Lung (tissue), 12 donors: ENCODE data around the gene DNAJC6. TPM values are rescaled to one million over a fixed set of nuclear protein-coding genes. Genes with fewer than 3 reads are reported as not detected.
"Not testable (repeated sequence)": the region's sequence is repeated elsewhere in the genome, so short reads cannot be mapped to it uniquely, and the experiment has no call there.

Experiments
- ATAC-seq: fragments of 200-7000 bp; cut with Tn5 transposase; one replicate; pipeline ENCODE4 v1.9.1; 2020; ENCODE audit warnings: moderate number of reproducible peaks; ENCODE audit not compliant: insufficient read depth, low FRiP score
- DNase-seq, 3 donors: peaks; one replicate each; pipeline ENCODE4 v3.0.0-alpha.2; 2013 to 2017
- H3K27ac ChIP-seq, 2 donors: one replicate each; pipeline ENCODE4 v1.5.1; 2013; ENCODE audit warnings: mild to moderate bottlenecking in 2 of 2, moderate library complexity in 2 of 2, control low read depth in 1 of 2, inconsistent platforms in 1 of 2, low read depth in 1 of 2, low read length in 1 of 2
- H3K27me3 ChIP-seq, 3 donors: one replicate each; pipeline ENCODE4 v1.5.1; 2013; ENCODE audit warnings: low read length in 2 of 3; ENCODE audit not compliant: control insufficient read depth in 3 of 3, insufficient read depth in 3 of 3
- H3K36me3 ChIP-seq, 4 donors: one replicate each; pipeline ENCODE4 v1.5.1; 2013; ENCODE audit warnings: low read length in 4 of 4, mild to moderate bottlenecking in 1 of 4, moderate library complexity in 1 of 4; ENCODE audit not compliant: control insufficient read depth in 4 of 4, insufficient read depth in 4 of 4
- H3K4me1 ChIP-seq, 5 donors: one replicate each; pipeline ENCODE4 v1.5.1; 2013; ENCODE audit warnings: low read length in 5 of 5, mild to moderate bottlenecking in 2 of 5, moderate library complexity in 1 of 5; ENCODE audit not compliant: control insufficient read depth in 5 of 5, insufficient read depth in 5 of 5
- H3K4me3 ChIP-seq: one replicate; pipeline ENCODE4 v1.5.1; 2013; ENCODE audit warnings: mild to moderate bottlenecking, control low read depth, moderate library complexity
- H3K9ac ChIP-seq, 2 donors: one replicate each; pipeline ENCODE4 v1.5.1; 2013; ENCODE audit warnings: low read length in 2 of 2, control low read depth in 1 of 2; ENCODE audit not compliant: insufficient read depth in 1 of 2
- H3K9me3 ChIP-seq, 4 donors: one replicate each; pipeline ENCODE4 v1.5.1; 2013; ENCODE audit warnings: low read length in 3 of 4, mild to moderate bottlenecking in 1 of 4, moderate library complexity in 1 of 4; ENCODE audit not compliant: control insufficient read depth in 4 of 4, insufficient read depth in 3 of 4
- CTCF ChIP-seq: IDR thresholded peaks from 2 replicates; pipeline ENCODE4 v1.5.1; 2012; ENCODE audit warnings: mild to moderate bottlenecking; ENCODE audit errors: control extremely low read depth, extremely low read depth
- WGBS, 2 donors: extraction: QIAGEN DNeasy Blood & Tissue Kit; methylation state at CpG; one replicate each; pipeline ENCODE4 v1.1.7; 2013; 5-methylcytosine and 5-hydroxymethylcytosine counted together
- polyA plus RNA-seq, 2 donors: library from polyadenylated mRNA; stranded (reverse); fragments of 200-250 nt; gene quantifications; one replicate each; pipeline ENCODE4 v1.2.1, GENCODE V29; 2013
- total RNA-seq, 2 donors: library from RNA; depleted of rRNA in 1 of 2; stranded (reverse); fragments of >200 nt in 1 of 2; gene quantifications; one replicate each; pipeline ENCODE4 v1.2.1, GENCODE V29; 2014 to 2021
- donor health status: control.
- donor health status: control.
- donor health status: Bipolar disorder and iron deficiency.
- donor health status: healthy.
- donor health status: DM: yes; HTN: yes; CAD: no.

DNAJC6 gene
- total and polyA plus RNA-seq, 4 donors, result 0.96 to 5.0 (median 3.0) TPM

GRCh38 chr1:65378247-65378946 lies 69.1 kb downstream of the DNAJC6 start:
- Histone ChIP-seq H3K9me3 (peaks cover 0 to 2% (median 0%) of the 10 kb centered on the region in 4 donors), H3K27me3 (no peaks in the 10 kb centered on the region), H3K4me3 (no peak overlapping the region), H3K4me1 (no peaks in the 10 kb centered on the region), H3K27ac (no peak overlapping the region), H3K36me3 (no peaks in the 10 kb centered on the region), H3K9ac (no peak overlapping the region)
- no peak for DNase-seq
- TF ChIP-seq CTCF, result no peak
- ATAC-seq, result no peak
- WGBS, 2 donors, result 74 to 86% methylated on average over 2 of the region's 2 CpGs

- 96 to 97% methylated on average over 5 of the region's 5 CpGs for WGBS, 2 donors
- not testable (repeated sequence) for H3K4me1 ChIP-seq, H3K9me3 ChIP-seq, H3K27ac ChIP-seq, H3K27me3 ChIP-seq, H3K4me3 ChIP-seq, H3K9ac ChIP-seq, DNase-seq, H3K36me3 ChIP-seq, ATAC-seq
Observed at GRCh38 chr1:65384426-65384825, 75.1 kb downstream of the DNAJC6 start.

GRCh38 chr1:65386439-65386838 lies 77.1 kb downstream of the DNAJC6 start:
- no peak for DNase-seq
- no peak for TF ChIP-seq CTCF
- H3K4me1 ChIP-seq, result no peaks in the 10 kb centered on the region
- H3K27me3 ChIP-seq, result no peaks in the 10 kb centered on the region
- WGBS, 2 donors, result 94 to 97% methylated on average over 3 of the region's 3 CpGs
- ATAC-seq, result no peak
- H3K36me3 ChIP-seq, result peaks cover 0 to 1% (median 0%) of the 10 kb centered on the region in 4 donors
- no peak overlapping the region for H3K4me3 ChIP-seq
- H3K9ac ChIP-seq, result no peak overlapping the region
- H3K9me3 ChIP-seq, result no peaks in the 10 kb centered on the region
- no peak overlapping the region for H3K27ac ChIP-seq

- Histone ChIP-seq H3K36me3 (peaks cover 0 to 6% (median 0%) of the 10 kb centered on the region in 4 donors), H3K9me3 (peaks cover 0 to 1% (median 0%) of the 10 kb centered on the region in 4 donors), H3K27ac (no peak overlapping the region), H3K9ac (no peak overlapping the region), H3K27me3 (no peaks in the 10 kb centered on the region), H3K4me1 (no peaks in the 10 kb centered on the region), H3K4me3 (no peak overlapping the region)
- DNase-seq (no peak), ATAC-seq (no peak)
- 93 to 97% methylated on average over 2 of the region's 2 CpGs for WGBS, 2 donors
- TF ChIP-seq CTCF, result no peak
Observed at GRCh38 chr1:65387821-65388220, 78.5 kb downstream of the DNAJC6 start.
